HEK293T (cell line): Measurements from ENCODE around the gene CD1D.

ENCODE experiments used
- CTCF ChIA-PET: fragments of 350-600 bp; formaldehyde crosslinking; extraction: SDS; loops from one replicate; lab custom pipeline; 2021; ENCODE audit warnings: antibody characterized with exemption, inconsistent platforms; lab: Yijun Ruan, JAX
- POLR2A ChIA-PET: fragments of 350-600 bp; formaldehyde crosslinking; extraction: SDS; loops from one replicate; lab custom pipeline; 2020; ENCODE audit warnings: antibody characterized with exemption, inconsistent platforms; lab: Yijun Ruan, JAX
- DNase-seq: peaks from one replicate; pipeline ENCODE4 v3.0.0; 2012; ENCODE audit warnings: mixed read lengths; ENCODE audit errors: extremely low spot score
- ARNT ChIP-seq: fragments of 450-650 bp; IDR thresholded peaks from 2 replicates; pipeline ENCODE4 v1.6.1; 2017; ENCODE audit warnings: mild to moderate bottlenecking
- BHLHE40 ChIP-seq: fragments of 450-650 bp; IDR thresholded peaks from 2 replicates; pipeline ENCODE4 v1.6.1; 2016; ENCODE audit warnings: mild to moderate bottlenecking, moderate library complexity, borderline replicate concordance
- CTBP1 ChIP-seq: fragments of 450-650 bp; IDR thresholded peaks from 2 replicates; pipeline ENCODE4 v1.6.1; 2016; ENCODE audit warnings: borderline replicate concordance
- ELF4 ChIP-seq: fragments of 450-650 bp; IDR thresholded peaks from 2 replicates; pipeline ENCODE4 v1.6.1; 2017; ENCODE audit warnings: antibody characterized with exemption
- FOXA1 ChIP-seq: fragments of 450-650 bp; IDR thresholded peaks from 2 replicates; pipeline ENCODE4 v1.6.1; 2016; ENCODE audit warnings: mild to moderate bottlenecking
- FOXK2 ChIP-seq: fragments of 450-650 bp; IDR thresholded peaks from 2 replicates; pipeline ENCODE4 v1.6.1; 2016; ENCODE audit warnings: mild to moderate bottlenecking
- FOXM1 ChIP-seq: fragments of 450-650 bp; IDR thresholded peaks from 2 replicates; pipeline ENCODE4 v1.6.1; 2017; ENCODE audit warnings: mild to moderate bottlenecking, borderline replicate concordance
- HDGF ChIP-seq: fragments of 450-650 bp; IDR thresholded peaks from 2 replicates; pipeline ENCODE4 v1.6.1; 2017; ENCODE audit warnings: antibody characterized with exemption, borderline replicate concordance
- L3MBTL2 ChIP-seq: fragments of 450-650 bp; conservative IDR thresholded peaks from 2 replicates; pipeline ENCODE4 v1.6.1; 2016; ENCODE audit warnings: mild to moderate bottlenecking
- LEF1 ChIP-seq: fragments of 450-650 bp; IDR thresholded peaks from 2 replicates; pipeline ENCODE4 v1.6.1; 2017; ENCODE audit warnings: mild to moderate bottlenecking, borderline replicate concordance
- NFRKB ChIP-seq: fragments of 450-650 bp; IDR thresholded peaks from 2 replicates; pipeline ENCODE4 v1.6.1; 2016; ENCODE audit warnings: mild to moderate bottlenecking, moderate library complexity
- PKNOX1 ChIP-seq: fragments of 450-650 bp; IDR thresholded peaks from 2 replicates; pipeline ENCODE4 v1.6.1; 2016
- SP1 ChIP-seq: fragments of 450-650 bp; IDR thresholded peaks from 2 replicates; pipeline ENCODE4 v1.6.1; 2017
- SUZ12 ChIP-seq: fragments of 450-650 bp; IDR thresholded peaks from 2 replicates; pipeline ENCODE4 v1.6.1; 2016; ENCODE audit warnings: mild to moderate bottlenecking
- TARDBP ChIP-seq: fragments of 450-650 bp; IDR thresholded peaks from 2 replicates; pipeline ENCODE4 v1.6.1; 2016
- ZNF384 ChIP-seq: fragments of 450-650 bp; IDR thresholded peaks from 2 replicates; pipeline ENCODE4 v1.6.1; 2016

CD1D gene

GRCh38 chr1:158147869-158148268, 32.8 kb upstream of the CD1D start:
- TF ChIP-seq FOXM1 (no peak), FOXK2 (no peak), NFRKB (no peak), TARDBP (no peak), HDGF (no peak), ZNF384 (no peak)
- ChIA-PET CTCF (no interaction called here), POLR2A (no interaction called here)
- no peak for DNase-seq

- TF ChIP-seq BHLHE40, result no peak
- no peak for TF ChIP-seq SP1
- no peak for TF ChIP-seq SUZ12
- no peak for TF ChIP-seq HDGF
- no peak for TF ChIP-seq CTBP1
- ChIA-PET CTCF (no interaction called here), POLR2A (no interaction called here)
- DNase-seq, result no peak
These were observed 32.2 kb upstream of the CD1D start for GRCh38 chr1:158148468-158148867.

GRCh38 chr1:158149175-158149574, 31.5 kb upstream of the CD1D start:
- POLR2A ChIA-PET, result no interaction called here
- DNase-seq, result peak; percentile 22
- TF ChIP-seq LEF1, result no peak
- TF ChIP-seq NFRKB, result no peak
- no peak for TF ChIP-seq TARDBP
- no peak for TF ChIP-seq FOXM1
- TF ChIP-seq ELF4, result no peak
- no peak for TF ChIP-seq FOXA1
- no peak for TF ChIP-seq L3MBTL2
- TF ChIP-seq CTBP1, result no peak
- no peak for TF ChIP-seq PKNOX1
- no peak for TF ChIP-seq FOXK2
- no peak for TF ChIP-seq ZNF384
- TF ChIP-seq ARNT, result no peak
- TF ChIP-seq HDGF, result no peak
- TF ChIP-seq SUZ12, result no peak
- no peak for TF ChIP-seq BHLHE40
- TF ChIP-seq SP1, result no peak

GRCh38 chr1:158149577-158150269, 31.0 kb upstream of the CD1D start:
- ChIA-PET CTCF (interaction anchor here (0.9 kb wide), 1 partner anchor 25 kb away, joined by 3 read pairs; no protein-coding TSS in a partner anchor), POLR2A (no interaction called here)
- DNase-seq, result peak; percentile 99
- TF ChIP-seq L3MBTL2, result peak; percentile 80
- 0 out of 2 replicates have a peak, but pooled peaks have one; percentile 8 for TF ChIP-seq ELF4
- TF ChIP-seq NFRKB, result no peak

More at GRCh38 chr1:158149175-158149574, 31.5 kb upstream of the CD1D start:
- CTCF ChIA-PET, result interaction anchor here (0.9 kb wide), 1 partner anchor 24 kb away, joined by 3 read pairs; no protein-coding TSS in a partner anchor

- ChIA-PET POLR2A (no interaction called here), CTCF (no interaction called here)
- no peak for DNase-seq
- TF ChIP-seq FOXM1, result no peak
- no peak for TF ChIP-seq CTBP1
- no peak for TF ChIP-seq LEF1
- TF ChIP-seq L3MBTL2, result no peak
- no peak for TF ChIP-seq SP1
- TF ChIP-seq SUZ12, result no peak
- no peak for TF ChIP-seq FOXA1
- TF ChIP-seq BHLHE40, result no peak
- TF ChIP-seq ELF4, result no peak
These were observed 30.2 kb upstream of the CD1D start for GRCh38 chr1:158150523-158150922.

GRCh38 chr1:158153179-158153578, 27.5 kb upstream of the CD1D start:
- no peak for TF ChIP-seq L3MBTL2
- POLR2A ChIA-PET, result no interaction called here
- CTCF ChIA-PET, result no interaction called here
- no peak for DNase-seq

- no peak for TF ChIP-seq SUZ12
- POLR2A ChIA-PET, result no interaction called here
- no peak for DNase-seq
- CTCF ChIA-PET, result no interaction called here
These were observed 26.8 kb upstream of the CD1D start for GRCh38 chr1:158153746-158154444.

- ChIA-PET POLR2A (no interaction called here), CTCF (no interaction called here)
- TF ChIP-seq LEF1 (no peak), ZNF384 (no peak), NFRKB (no peak), CTBP1 (no peak), ARNT (no peak), FOXA1 (no peak), FOXM1 (no peak), ELF4 (no peak), TARDBP (no peak), L3MBTL2 (no peak), PKNOX1 (no peak), SUZ12 (no peak), BHLHE40 (no peak)
- DNase-seq, result no peak
These were observed 26.2 kb upstream of the CD1D start for GRCh38 chr1:158154501-158154900.
